Chondrocyte (in vitro differentiated cells): Measurements from ENCODE around the gene NEUROD2. TPM values are rescaled to one million over a fixed set of nuclear protein-coding genes. Genes with fewer than 3 reads are reported as not detected.

Experiments used
- DNase-seq: peaks from one replicate; pipeline ENCODE4 v3.0.0; 2021; ENCODE audit warnings: mixed read lengths, low spot score
- H3K27ac Mint-ChIP-seq: one replicate; pipeline ENCODE4 v1.8.0; 2021; ENCODE audit warnings: mild to moderate bottlenecking, moderate library complexity, mixed read lengths; ENCODE audit not compliant: unreplicated experiment
- H3K27me3 Mint-ChIP-seq: 2 replicates; pipeline ENCODE4 v1.8.0; 2021; ENCODE audit warnings: low read depth, mixed read lengths
- H3K36me3 Mint-ChIP-seq: 2 replicates; pipeline ENCODE4 v1.8.0; 2021; ENCODE audit warnings: low read depth, mixed read lengths
- H3K4me1 Mint-ChIP-seq: 2 replicates; pipeline ENCODE4 v1.8.0; 2021; ENCODE audit warnings: low read depth, mild to moderate bottlenecking, mixed read lengths
- H3K4me3 Mint-ChIP-seq: one replicate; pipeline ENCODE4 v1.8.0; 2021; ENCODE audit warnings: mild to moderate bottlenecking, moderate library complexity, mixed read lengths; ENCODE audit not compliant: unreplicated experiment
- H3K9me3 Mint-ChIP-seq: 2 replicates; pipeline ENCODE4 v1.8.0; 2021; ENCODE audit warnings: low read depth, mixed read lengths
- total RNA-seq: library from RNA; stranded (reverse); gene quantifications from 3 replicates; pipeline ENCODE4 v1.2.1, GENCODE V29; 2021
- TF ChIP-seq, protein P1 (sequence below): fragments of 200-600 bp; sonication (generic); IDR thresholded peaks from 2 replicates; pipeline ENCODE4 v1.5.0; 2021; ENCODE audit warnings: antibody characterized with exemption, mild to moderate bottlenecking, moderate library complexity

The NEUROD2 gene
- total RNA-seq, 1 donor from 2014 or later = not detected

GRCh38 chr17:39642291-39643074 is 34.8 kb upstream of the NEUROD2 start:
- no peaks in the 10 kb centered on the region for H3K27me3 Mint-ChIP-seq
- no peak for DNase-seq
- no peak overlapping the region for H3K4me3 Mint-ChIP-seq
- peaks cover 43% of the 10 kb centered on the region for H3K4me1 Mint-ChIP-seq
- no peaks in the 10 kb centered on the region for H3K9me3 Mint-ChIP-seq
- peak overlapping the region; percentile 24 for H3K27ac Mint-ChIP-seq
- H3K36me3 Mint-ChIP-seq = no peaks in the 10 kb centered on the region
- TF ChIP-seq, protein P1, sequence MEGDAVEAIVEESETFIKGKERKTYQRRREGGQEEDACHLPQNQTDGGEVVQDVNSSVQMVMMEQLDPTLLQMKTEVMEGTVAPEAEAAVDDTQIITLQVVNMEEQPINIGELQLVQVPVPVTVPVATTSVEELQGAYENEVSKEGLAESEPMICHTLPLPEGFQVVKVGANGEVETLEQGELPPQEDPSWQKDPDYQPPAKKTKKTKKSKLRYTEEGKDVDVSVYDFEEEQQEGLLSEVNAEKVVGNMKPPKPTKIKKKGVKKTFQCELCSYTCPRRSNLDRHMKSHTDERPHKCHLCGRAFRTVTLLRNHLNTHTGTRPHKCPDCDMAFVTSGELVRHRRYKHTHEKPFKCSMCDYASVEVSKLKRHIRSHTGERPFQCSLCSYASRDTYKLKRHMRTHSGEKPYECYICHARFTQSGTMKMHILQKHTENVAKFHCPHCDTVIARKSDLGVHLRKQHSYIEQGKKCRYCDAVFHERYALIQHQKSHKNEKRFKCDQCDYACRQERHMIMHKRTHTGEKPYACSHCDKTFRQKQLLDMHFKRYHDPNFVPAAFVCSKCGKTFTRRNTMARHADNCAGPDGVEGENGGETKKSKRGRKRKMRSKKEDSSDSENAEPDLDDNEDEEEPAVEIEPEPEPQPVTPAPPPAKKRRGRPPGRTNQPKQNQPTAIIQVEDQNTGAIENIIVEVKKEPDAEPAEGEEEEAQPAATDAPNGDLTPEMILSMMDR = no peak

DNA sequence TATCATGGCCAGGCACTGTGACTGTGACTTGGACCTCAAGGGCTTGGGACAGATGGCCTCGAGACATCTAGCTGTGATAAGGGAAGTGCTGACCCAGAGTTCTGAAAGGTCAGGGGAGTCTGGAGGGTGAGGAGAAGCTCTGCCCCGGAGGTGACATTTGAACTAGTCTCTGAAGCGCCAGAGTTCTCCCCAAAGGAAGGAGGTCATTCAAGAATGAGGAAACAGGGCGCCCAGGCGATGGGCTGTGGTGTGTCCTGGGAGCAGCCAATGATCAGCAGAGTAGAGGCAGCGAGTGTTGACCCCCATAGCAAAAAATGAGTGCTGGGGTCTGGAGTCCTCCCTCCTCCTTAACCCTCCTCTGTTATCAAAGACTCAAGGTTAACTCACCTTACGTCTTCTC is 34.2 kb upstream of the NEUROD2 start:
- peaks cover 46% of the 10 kb centered on the region for H3K4me1 Mint-ChIP-seq
- no peak for DNase-seq
- no peaks in the 10 kb centered on the region for H3K27me3 Mint-ChIP-seq
- H3K9me3 Mint-ChIP-seq = no peaks in the 10 kb centered on the region
- H3K36me3 Mint-ChIP-seq = no peaks in the 10 kb centered on the region
- TF ChIP-seq, protein P1 = no peak
- H3K27ac Mint-ChIP-seq = no peak overlapping the region
- H3K4me3 Mint-ChIP-seq = no peak overlapping the region

GRCh38 chr17:39641097-39641496 is 33.4 kb upstream of the NEUROD2 start:
- no peaks in the 10 kb centered on the region for H3K9me3 Mint-ChIP-seq
- H3K36me3 Mint-ChIP-seq = no peaks in the 10 kb centered on the region
- no peak overlapping the region for H3K4me3 Mint-ChIP-seq
- TF ChIP-seq, protein P1 = no peak
- no peak overlapping the region for H3K27ac Mint-ChIP-seq
- no peaks in the 10 kb centered on the region for H3K27me3 Mint-ChIP-seq
- H3K4me1 Mint-ChIP-seq = peaks cover 51% of the 10 kb centered on the region
- no peak for DNase-seq

DNA sequence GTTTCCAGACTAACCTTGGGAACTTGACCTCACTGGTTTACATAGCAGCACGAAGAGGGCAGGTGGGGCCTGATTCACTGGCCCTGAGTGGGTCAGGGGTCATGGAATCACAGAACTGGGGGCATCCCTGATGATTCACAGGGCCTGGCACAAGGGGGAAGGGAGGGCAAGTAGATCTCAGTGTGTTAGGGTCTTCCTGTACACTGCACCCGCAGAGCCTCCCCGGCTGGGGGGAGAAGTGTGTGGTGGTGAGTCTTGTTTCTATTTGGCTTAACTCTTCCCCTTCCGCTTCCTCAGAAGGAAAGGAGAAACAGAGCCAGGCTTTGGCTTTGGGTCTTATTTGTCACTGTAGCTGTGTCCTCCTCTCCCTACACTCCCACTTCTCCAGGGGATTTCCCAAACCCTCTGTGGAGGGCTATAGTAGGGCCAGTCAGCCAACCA is 32.9 kb upstream of the NEUROD2 start:
- TF ChIP-seq, protein P1 = no peak
- no peak overlapping the region for H3K4me3 Mint-ChIP-seq
- no peaks in the 10 kb centered on the region for H3K27me3 Mint-ChIP-seq
- no peaks in the 10 kb centered on the region for H3K36me3 Mint-ChIP-seq
- H3K4me1 Mint-ChIP-seq = peaks cover 51% of the 10 kb centered on the region
- no peaks in the 10 kb centered on the region for H3K9me3 Mint-ChIP-seq
- no peak overlapping the region for H3K27ac Mint-ChIP-seq
- DNase-seq = no peak

DNA sequence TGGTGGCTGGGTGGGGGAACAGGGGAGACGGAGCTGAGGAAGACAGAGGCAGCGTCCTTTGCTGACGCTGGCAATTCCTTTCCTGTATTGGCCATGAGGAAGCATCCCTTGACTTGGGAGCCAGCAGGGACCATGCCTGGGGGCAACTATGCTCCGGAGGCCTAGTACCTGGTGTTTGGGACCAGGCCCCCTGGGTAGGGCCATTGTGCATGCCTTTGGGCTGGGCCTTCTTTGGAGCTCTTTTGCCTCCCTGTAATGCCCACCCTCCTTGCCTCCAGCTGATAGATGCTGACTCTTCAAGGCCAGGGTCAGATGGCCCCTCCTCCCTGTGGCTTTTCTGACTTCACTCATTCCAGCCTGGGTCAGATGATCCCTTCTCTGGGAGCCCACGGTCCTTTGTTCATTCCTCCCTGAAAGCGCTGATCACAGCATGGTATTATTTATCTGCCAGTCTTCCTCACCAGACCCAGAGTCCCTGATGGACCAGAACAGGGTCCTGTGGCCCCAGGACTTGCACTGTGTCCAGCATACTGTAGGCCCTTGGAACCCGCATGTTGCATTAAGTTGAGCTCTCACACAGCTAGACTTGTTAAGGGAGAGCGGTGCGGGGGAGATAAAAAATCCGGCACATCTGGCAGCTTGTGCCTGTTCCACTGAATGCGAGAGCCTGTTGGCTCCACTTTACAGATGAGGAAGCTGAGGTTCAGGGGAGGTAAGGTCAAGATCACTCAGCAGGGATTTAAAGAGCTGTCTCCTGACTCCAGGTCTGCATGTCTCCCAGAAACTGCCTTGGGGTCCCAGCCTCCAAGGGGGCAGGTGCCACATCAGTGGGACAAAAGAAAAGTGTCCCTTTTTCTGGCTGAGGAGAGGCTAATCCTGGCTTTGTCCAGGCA is 32.1 kb upstream of the NEUROD2 start:
- Mint-ChIP-seq H3K4me1 (peaks cover 51% of the 10 kb centered on the region), H3K27ac (no peak overlapping the region), H3K27me3 (no peaks in the 10 kb centered on the region), H3K4me3 (no peak overlapping the region), H3K9me3 (no peaks in the 10 kb centered on the region), H3K36me3 (no peaks in the 10 kb centered on the region)
- no peak for DNase-seq
- TF ChIP-seq, protein P1 = no peak
